HEK293T (cell line): ENCODE measurements around the gene MSH3.

Source experiments
- ELF4 ChIP-seq: fragments of 450-650 bp; IDR thresholded peaks from 2 replicates; pipeline ENCODE4 v1.6.1; 2017; ENCODE audit warnings: antibody characterized with exemption
- FOXK2 ChIP-seq: fragments of 450-650 bp; IDR thresholded peaks from 2 replicates; pipeline ENCODE4 v1.6.1; 2016; ENCODE audit warnings: mild to moderate bottlenecking
- FOXM1 ChIP-seq: fragments of 450-650 bp; IDR thresholded peaks from 2 replicates; pipeline ENCODE4 v1.6.1; 2017; ENCODE audit warnings: mild to moderate bottlenecking, borderline replicate concordance
- HDGF ChIP-seq: fragments of 450-650 bp; IDR thresholded peaks from 2 replicates; pipeline ENCODE4 v1.6.1; 2017; ENCODE audit warnings: antibody characterized with exemption, borderline replicate concordance
- PKNOX1 ChIP-seq: fragments of 450-650 bp; IDR thresholded peaks from 2 replicates; pipeline ENCODE4 v1.6.1; 2016
- SP1 ChIP-seq: fragments of 450-650 bp; IDR thresholded peaks from 2 replicates; pipeline ENCODE4 v1.6.1; 2017
- SUZ12 ChIP-seq: fragments of 450-650 bp; IDR thresholded peaks from 2 replicates; pipeline ENCODE4 v1.6.1; 2016; ENCODE audit warnings: mild to moderate bottlenecking
- ZNF384 ChIP-seq: fragments of 450-650 bp; IDR thresholded peaks from 2 replicates; pipeline ENCODE4 v1.6.1; 2016

GRCh38 chr5:80761966-80762365 lies 107.5 kb downstream of the MSH3 start:
- TF ChIP-seq HDGF (no peak), PKNOX1 (no peak), FOXM1 (no peak), ELF4 (no peak), FOXK2 (no peak), SP1 (no peak), SUZ12 (no peak), ZNF384 (no peak)
